ENCODE results near the gene LETM1. TPM values are rescaled to one million over a fixed set of nuclear protein-coding genes. Genes with fewer than 3 reads are reported as not detected.

The LETM1 gene
- total and polyA plus RNA-seq, 2 of the 13 experiments (the other 11 are each of a cell fraction or from before 2014, with no cell fraction given) = 9.7 to 41.6 TPM

GRCh38 chr4:1799387-1800375 lies 56.3 kb downstream of the LETM1 start:
- FAIRE-seq = no peak
- no peak for ATAC-seq
- Histone ChIP-seq H3K4me2 (ENCODE audit: low read depth, low read length) (no peak overlapping the region), H3K36me3 (replicated peaks in 1 of 2; ENCODE audit: control insufficient read depth in 1 of 2, insufficient read depth in 2 of 2, low read length in 2 of 2) (peaks cover 26 to 50% of the 10 kb centered on the region in 2 experiments; a peak in 4 of 5 replicates), H2AFZ (ENCODE audit: low read length) (no peak overlapping the region), H4K20me1 (ENCODE audit: insufficient read depth, low read length) (peaks cover 29% of the 10 kb centered on the region), H3K27ac (ENCODE audit: extremely low read length, insufficient read depth, low read length) (peak overlapping the region; percentile 92), H3K4me3 (replicated peaks in 1 of 3; ENCODE audit: insufficient read depth in 1 of 3, low read depth in 2 of 3, low read length in 3 of 3) (0 out of 6 replicates have a peak overlapping the region, but pooled peaks of 1 of the 3 experiments have one; percentile 16), H3K27me3 (ENCODE audit: control insufficient read depth in 1 of 2, insufficient read depth in 2 of 2, low read length in 2 of 2) (no peaks in the 10 kb centered on the region), H3K4me1 (ENCODE audit: insufficient read depth, low read length) (peaks cover 74% of the 10 kb centered on the region), H3K9me3 (ENCODE audit: low read length) (no peaks in the 10 kb centered on the region), H3K79me2 (ENCODE audit: insufficient read depth, low read length) (peaks cover 51% of the 10 kb centered on the region), H3K9ac (ENCODE audit: insufficient read depth, low read depth, low read length) (no peak overlapping the region)
- 97% methylated on average over 18 of the region's 41 CpGs for WGBS (ENCODE audit: low lambda C conversion rate)
- ChIA-PET CTCF (ENCODE audit: low intra/inter-chr PET ratio, low total read pairs) (no interaction called here), POLR2A (interaction anchor here (0.9 to 28.6 kb wide), 7 partner anchors 6 to 64 kb away, joined by 3 to 1258 read pairs (median 5); partner anchors contain the start of gene FGFR3)
- in situ Hi-C loops (cut with HindIII; ENCODE audit: extremely low pct_ligation_motif_present, low pct_unique_long_range_greater_than_20kb) = loop anchor here (10.0 kb wide), 1 partner anchor 45 kb away; no protein-coding TSS in a partner anchor
- BruUV-seq (replicated peaks) = no TSS peak
- no peak for DNase-seq (ENCODE audit: low spot score)
- intact Hi-C loops (cut with micrococcal nuclease; ENCODE audit: unreplicated experiment) = loop anchor here (5.0 kb wide), 1 partner anchor 52 kb away; no protein-coding TSS in a partner anchor
- TF ChIP-seq ZNF574 (CRISPR knock-in tag; IDR thresholded peaks at IDR 0.05) = 0 out of 2 replicates have a peak, but pooled peaks have one; percentile 10
- TF ChIP-seq ZNF44 (CRISPR knock-in tag; IDR thresholded peaks at IDR 0.05) = no peak
- no peak for TF ChIP-seq ZNF20 (CRISPR knock-in tag; IDR thresholded peaks at IDR 0.05)
- TF ChIP-seq RFX3 (CRISPR knock-in tag; IDR thresholded peaks at IDR 0.05) = no peak
- TF ChIP-seq ZNF629 (CRISPR knock-in tag; conservative IDR thresholded peaks at IDR 0.05) = no peak
- no peak for TF ChIP-seq ZFP91 (CRISPR knock-in tag; IDR thresholded peaks at IDR 0.05; ENCODE audit: borderline replicate concordance)
- TF ChIP-seq RCOR2 (CRISPR knock-in tag; IDR thresholded peaks at IDR 0.05) = no peak
- TF ChIP-seq ZNF792 (CRISPR knock-in tag; IDR thresholded peaks at IDR 0.05) = no peak
- TF ChIP-seq PAF1 (CRISPR knock-in tag; IDR thresholded peaks at IDR 0.05) = no peak
- TF ChIP-seq PITX1 (CRISPR knock-in tag; IDR thresholded peaks at IDR 0.05) = no peak
- TF ChIP-seq JUND (CRISPR knock-in tag; IDR thresholded peaks at IDR 0.05) = no peak
- no peak for TF ChIP-seq CSRNP1 (CRISPR knock-in tag; IDR thresholded peaks at IDR 0.05)
- TF ChIP-seq SIX4 (CRISPR knock-in tag; IDR thresholded peaks at IDR 0.05) = no peak
- TF ChIP-seq TBX3 (IDR thresholded peaks at IDR 0.05; ENCODE audit: borderline replicate concordance) = no peak
- TF ChIP-seq AGO2 (optimal IDR thresholded peaks at IDR 0.05; ENCODE audit: low read depth, low read length) = peak; percentile 95
- no peak for TF ChIP-seq MLLT10 (CRISPR knock-in tag; IDR thresholded peaks at IDR 0.05)
